Sciatic nerve (tissue), 2 donors: ENCODE results near the gene HECTD4. TPM values are rescaled to one million over a fixed set of nuclear protein-coding genes. Genes with fewer than 3 reads are reported as not detected.
A peak's percentile ranks its signal among the peaks of the same experiment; 100 is the strongest.
"Not testable (repeated sequence)": the region's sequence is repeated elsewhere in the genome, so short reads cannot be mapped to it uniquely, and the experiment has no call there.

ENCODE experiments used
- ATAC-seq: fragments of 200-7000 bp; cut with Tn5 transposase; one replicate; pipeline ENCODE4 v1.9.1; 2020; ENCODE audit warnings: mild to moderate bottlenecking, moderate library complexity
- DNase-seq: peaks from one replicate; pipeline ENCODE4 v3.0.0-alpha.2; 2020; ENCODE audit warnings: low spot score
- intact Hi-C: fragments of 100-400 bp; cut with DNase I; formaldehyde crosslinking; loops from one replicate; pipeline ENCODE4 v1.14.2; 2022
- total RNA-seq: library from RNA; stranded (reverse); fragmentation: NEBNext Ultra II Directional; extraction: Animal tissue kit (Norgen Biotek cat#: 25700); gene quantifications from one replicate; pipeline ENCODE4 v1.2.1, GENCODE V29; 2021
- donor health status: DM: no; HTN: no; CAD: no.
- donor health status: DM: no; HTN: no; CAD: no.

The HECTD4 gene
- total RNA-seq, 1 donor from 2014 or later: 81.3 TPM

- peak; percentile 83 for DNase-seq
- ATAC-seq: peak; percentile 97
- intact Hi-C loops: no loop called here
Measured at GRCh38 chr12:112409064-112409905, 27.1 kb upstream of the HECTD4 start, which contains the start of gene RPL6. TSS of gene RPL6 (minus strand) at chr12:112409605. CDS start at chr12:112408656, 949 bp downstream.

DNA sequence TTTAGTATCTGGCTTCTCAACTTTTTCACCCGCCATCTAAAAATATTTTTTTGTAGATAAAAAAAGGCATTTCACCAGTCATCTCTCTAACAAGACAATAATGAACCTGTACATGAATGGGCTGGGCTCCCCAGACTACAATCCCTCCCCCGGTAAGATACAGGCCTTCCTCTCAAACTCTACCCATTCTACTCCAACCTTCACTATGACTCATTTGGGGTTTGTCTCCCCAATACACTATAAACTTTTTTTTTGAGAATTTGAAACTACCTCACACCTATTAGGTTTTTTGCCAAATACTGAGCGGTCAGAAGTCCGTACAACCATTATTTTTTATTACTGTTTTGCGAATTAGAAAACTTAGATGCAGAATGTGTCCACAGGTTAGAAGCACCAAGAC lies 26.4 kb upstream of the HECTD4 start:
- intact Hi-C loops: no loop called here
- no peak for ATAC-seq
- no peak for DNase-seq

GRCh38 chr12:112407683-112408082 lies 25.5 kb upstream of the HECTD4 start:
- ATAC-seq, DNase-seq, intact Hi-C loops: not testable (repeated sequence)

DNA sequence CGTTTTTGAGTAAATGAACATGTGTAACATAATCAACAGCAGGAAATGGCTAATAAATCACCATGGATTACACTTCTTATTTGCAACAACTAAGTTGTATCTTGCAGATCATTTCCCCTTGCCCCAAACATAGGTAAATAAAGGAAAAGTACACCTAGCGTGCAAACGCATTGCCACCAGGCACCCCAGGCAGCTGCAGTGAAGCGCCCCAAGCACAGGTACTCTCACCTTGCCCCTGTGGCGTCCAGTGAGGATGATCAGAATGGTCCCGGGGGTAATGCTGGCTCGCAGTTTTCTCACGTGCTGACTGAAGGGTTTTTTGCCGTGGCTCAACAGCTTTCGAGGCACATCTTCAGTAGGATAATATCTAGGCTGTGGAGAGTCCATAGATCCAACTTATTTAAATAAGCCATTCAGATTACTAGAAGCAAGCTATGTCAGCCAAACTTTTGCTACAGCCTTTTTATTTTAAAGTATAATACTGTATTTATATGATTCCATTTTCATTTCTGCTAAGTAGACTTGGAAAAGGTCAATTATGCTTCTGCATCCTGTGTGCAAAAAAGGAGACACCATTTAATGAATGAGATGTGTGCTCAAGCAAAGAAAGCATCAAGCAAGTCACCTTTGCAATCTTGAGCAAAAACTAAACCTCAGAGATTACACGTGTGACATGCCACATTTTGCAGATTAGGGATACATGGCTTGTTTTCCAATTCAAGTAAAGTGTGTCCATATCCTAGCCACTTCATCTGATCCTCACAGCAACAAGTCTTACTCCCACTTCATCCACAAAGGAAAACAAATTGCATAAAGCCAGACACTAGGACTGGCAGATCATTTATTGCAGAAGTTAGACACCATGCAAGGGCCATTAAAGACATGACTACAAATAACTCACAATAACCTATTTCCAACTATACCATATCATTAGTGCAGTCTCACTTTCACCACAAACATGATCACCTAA lies 24.6 kb upstream of the HECTD4 start:
- no peak for DNase-seq
- no peak for ATAC-seq
- intact Hi-C loops: no loop called here

GRCh38 chr12:112401903-112402498 lies 19.8 kb upstream of the HECTD4 start:
- ATAC-seq (no peak), DNase-seq (no peak)
- intact Hi-C loops: no loop called here

- no peak for ATAC-seq
- no peak for DNase-seq
- intact Hi-C loops: no loop called here
Measured at GRCh38 chr12:112401054-112401453, 18.8 kb upstream of the HECTD4 start.

GRCh38 chr12:112393328-112393727 lies 11.1 kb upstream of the HECTD4 start:
- ATAC-seq: no peak
- intact Hi-C loops: no loop called here
- DNase-seq: no peak

- intact Hi-C loops, DNase-seq, ATAC-seq: not testable (repeated sequence)
Measured at GRCh38 chr12:112389922-112390654, 7.9 kb upstream of the HECTD4 start.

GRCh38 chr12:112389228-112389627 lies 7.0 kb upstream of the HECTD4 start:
- DNase-seq (no peak), ATAC-seq (no peak)
- intact Hi-C loops: no loop called here

GRCh38 chr12:112386726-112387125 lies 4.5 kb upstream of the HECTD4 start:
- peak; percentile 36 for ATAC-seq
- intact Hi-C loops: no loop called here
- no peak for DNase-seq

- ATAC-seq (no peak), DNase-seq (no peak)
- intact Hi-C loops: no loop called here
Measured at GRCh38 chr12:112382866-112383265, 635 bp upstream of the HECTD4 start.

DNA sequence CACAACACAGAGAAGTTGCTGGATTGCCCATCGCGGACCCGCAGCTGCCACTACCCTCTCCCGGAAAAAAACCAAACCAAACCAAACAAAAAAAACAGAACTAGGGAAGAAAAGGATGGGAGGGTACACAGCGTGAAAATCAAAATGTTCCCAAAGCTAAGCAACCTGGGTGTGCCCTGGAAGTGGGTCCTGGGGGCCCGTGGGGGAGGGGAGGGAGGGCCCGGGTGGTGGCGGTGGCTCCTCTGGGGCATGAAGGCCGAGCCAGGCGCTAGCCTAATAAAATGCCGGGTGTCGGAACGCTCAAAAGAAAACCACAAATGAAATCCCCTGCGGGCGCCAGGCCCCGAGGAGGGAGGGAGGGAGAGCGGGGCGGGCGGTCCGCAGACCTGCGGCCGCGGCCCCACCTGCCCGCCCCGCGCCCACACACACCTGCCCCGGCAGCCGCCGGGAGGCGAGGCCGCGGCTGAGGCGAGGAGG lies 787 bp downstream of the HECTD4 start:
- DNase-seq: peak; percentile 58
- no peak for ATAC-seq
- intact Hi-C loops: no loop called here

GRCh38 chr12:112380663-112381405 lies 1.4 kb downstream of the HECTD4 start:
- intact Hi-C loops: no loop called here

GRCh38 chr12:112375105-112375504 lies 7.1 kb downstream of the HECTD4 start:
- DNase-seq (no peak), ATAC-seq (no peak)
- intact Hi-C loops: no loop called here

More at GRCh38 chr12:112380663-112381405, 1.4 kb downstream of the HECTD4 start:
- DNase-seq (no peak), ATAC-seq (no peak)

GRCh38 chr12:112374166-112374740 lies 8.0 kb downstream of the HECTD4 start:
- DNase-seq: no peak
- intact Hi-C loops: no loop called here
- no peak for ATAC-seq

DNA sequence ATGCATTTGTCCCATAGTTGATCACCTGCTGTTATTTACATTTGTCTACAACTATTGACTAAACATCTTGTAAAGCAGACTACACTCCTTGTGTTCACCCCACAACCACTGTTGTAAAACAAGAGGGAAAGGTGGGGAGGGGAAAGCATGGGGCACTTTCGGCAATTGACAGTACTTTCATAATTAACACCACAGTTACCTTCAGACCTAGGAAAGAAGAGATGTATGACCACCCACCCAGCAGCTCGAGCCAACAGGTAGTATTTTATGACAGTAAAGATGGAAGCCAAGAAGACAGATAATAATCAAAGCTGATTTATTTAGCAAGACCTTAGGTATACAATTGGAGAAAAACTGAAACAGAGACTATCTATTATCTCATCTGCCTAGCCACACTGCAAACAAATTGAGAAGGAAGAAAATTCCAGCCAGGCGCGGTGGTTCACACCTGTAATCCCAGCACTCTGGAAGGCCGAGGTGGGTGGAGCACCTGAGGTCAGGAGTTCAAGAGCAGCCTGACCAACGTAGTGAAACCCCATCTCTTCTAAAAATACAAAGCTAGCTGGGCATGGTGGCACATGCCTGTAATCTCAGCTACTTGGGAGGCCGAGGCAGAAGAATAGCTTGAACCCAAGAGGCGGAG lies 11.2 kb downstream of the HECTD4 start:
- intact Hi-C loops: no loop called here
- ATAC-seq (no peak), DNase-seq (no peak)

DNA sequence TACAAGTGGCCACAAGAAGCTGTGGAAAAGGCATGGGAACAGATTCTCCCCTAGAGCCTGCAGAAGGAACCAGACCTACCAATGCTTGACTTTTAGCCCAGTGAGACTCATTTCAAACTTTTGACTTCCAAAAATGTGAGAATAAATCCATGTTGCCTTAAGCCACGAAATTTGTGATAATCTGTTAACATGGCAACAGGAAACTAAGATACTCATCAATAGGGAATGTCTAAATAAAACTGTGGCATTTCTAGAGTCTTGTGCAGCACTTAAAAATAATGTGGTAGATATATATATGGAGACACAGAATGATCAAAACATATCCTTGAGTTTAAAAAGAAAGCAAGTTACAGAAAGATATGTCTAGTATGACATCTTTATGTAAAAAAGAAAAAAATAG lies 12.0 kb downstream of the HECTD4 start:
- DNase-seq (no peak), ATAC-seq (no peak)
- intact Hi-C loops: no loop called here
